ENCODE measurements around the gene IL5. TPM values are rescaled to one million over a fixed set of nuclear protein-coding genes. Genes with fewer than 3 reads are reported as not detected.

The IL5 gene
- total and polyA plus RNA-seq, 2 of the 13 experiments (the other 11 are each of a cell fraction or from before 2014, with no cell fraction given): not detected

GRCh38 chr5:132498152-132498551 is 45.2 kb downstream of the IL5 start:
- BruUV-seq (replicated peaks): no TSS peak
- intact Hi-C loops (cut with micrococcal nuclease; ENCODE audit: unreplicated experiment) (loop anchor here (5.0 kb wide), 1 partner anchor 36 kb away; no protein-coding TSS in a partner anchor), in situ Hi-C loops (cut with HindIII; ENCODE audit: extremely low pct_ligation_motif_present, low pct_unique_long_range_greater_than_20kb) (loop anchor here (10.0 kb wide), 3 partner anchors 73 to 203 kb away; partner anchors contain the start of gene SLC22A4)
- H3K9me3 ChIP-seq (ENCODE audit: low read length): no peaks in the 10 kb centered on the region
- H3K4me3 ChIP-seq (replicated peaks in 1 of 3; ENCODE audit: insufficient read depth in 1 of 3, low read depth in 2 of 3, low read length in 3 of 3): no peak overlapping the region; a peak in 1 of 6 replicates
- no peak for TF ChIP-seq ZNF318 (CRISPR knock-in tag; IDR thresholded peaks at IDR 0.05)
- no peak for TF ChIP-seq PAWR (CRISPR knock-in tag; IDR thresholded peaks at IDR 0.05; ENCODE audit: borderline replicate concordance)
- TF ChIP-seq ZFX (CRISPR knock-in tag; IDR thresholded peaks at IDR 0.05; ENCODE audit: low read depth): 0 out of 2 replicates have a peak, but pooled peaks have one; percentile 17
- no peaks in the 10 kb centered on the region for H3K27me3 ChIP-seq (ENCODE audit: control insufficient read depth in 1 of 2, insufficient read depth in 2 of 2, low read length in 2 of 2)
- no peak overlapping the region for H2AFZ ChIP-seq (ENCODE audit: low read length)
- ChIA-PET POLR2A (interaction anchor here (0.9 to 6.9 kb wide), 9 partner anchors 8 to 205 kb away, joined by 3 to 86 read pairs (median 16); partner anchors contain the start of genes IRF1, SLC22A4 and SLC22A5), CTCF (ENCODE audit: low intra/inter-chr PET ratio, low total read pairs) (no interaction called here)
- H3K36me3 ChIP-seq (replicated peaks in 1 of 2; ENCODE audit: control insufficient read depth in 1 of 2, insufficient read depth in 2 of 2, low read length in 2 of 2): no peaks in the 10 kb centered on the region
- H3K4me2 ChIP-seq (ENCODE audit: low read depth, low read length): peak overlapping the region; percentile 95; the same call in 1 of the 2 replicates
- no peak for ATAC-seq
- FAIRE-seq: no peak
- no peak overlapping the region for H3K9ac ChIP-seq (ENCODE audit: insufficient read depth, low read depth, low read length)
- WGBS (ENCODE audit: low lambda C conversion rate): no CpG with 5 or more reads among the region's 3 CpGs
- peaks cover 76% of the 10 kb centered on the region for H3K4me1 ChIP-seq (ENCODE audit: insufficient read depth, low read length)
- H3K27ac ChIP-seq (ENCODE audit: extremely low read length, insufficient read depth, low read length): no peak overlapping the region
- DNase-seq (ENCODE audit: low spot score): no peak
- no peaks in the 10 kb centered on the region for H4K20me1 ChIP-seq (ENCODE audit: insufficient read depth, low read length)
- no peaks in the 10 kb centered on the region for H3K79me2 ChIP-seq (ENCODE audit: insufficient read depth, low read length)

Measured in HepG2 (cell line).